ENCODE results near the gene RBM22.

DNA sequence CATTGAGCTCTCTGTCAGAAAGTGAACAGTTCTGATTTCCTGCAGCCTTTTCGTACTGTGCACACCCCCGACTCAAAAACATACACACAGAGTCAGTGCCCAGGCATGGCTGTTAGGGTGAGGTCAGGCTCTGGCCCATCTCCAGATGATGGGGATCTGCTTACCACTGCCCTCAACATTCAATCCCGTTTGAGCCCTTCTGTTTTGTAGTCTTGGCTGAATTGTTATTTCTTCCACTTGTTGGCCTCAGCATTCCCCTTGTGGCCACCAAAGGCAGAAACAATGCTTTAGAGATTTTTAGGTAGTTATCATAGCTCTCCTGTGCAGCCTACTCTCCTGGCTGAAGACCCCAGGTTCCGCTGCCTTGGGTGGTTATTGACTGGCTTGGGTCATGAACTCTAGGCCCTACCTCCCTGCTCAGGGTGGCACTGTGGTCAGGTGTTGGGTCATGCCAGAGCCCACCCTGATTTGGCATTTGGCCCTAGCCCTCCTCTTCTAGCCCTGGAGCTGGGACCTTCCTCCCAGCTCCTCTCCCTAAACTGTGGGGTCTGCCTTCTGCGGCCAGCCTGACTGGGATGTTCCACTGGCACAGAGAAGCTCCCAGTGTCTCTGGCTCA, 47.6 kb downstream of the RBM22 start:
- TF ChIP-seq EP300 (IDR thresholded peaks at IDR 0.05; ENCODE audit: borderline replicate concordance) (no peak), YY1 (IDR thresholded peaks at IDR 0.05; ENCODE audit: low read depth) (no peak), RAD21 (IDR thresholded peaks at IDR 0.05; ENCODE audit: low read depth) (peak; percentile 18; the same call in 1 of the 2 replicates), CREB1 (IDR thresholded peaks at IDR 0.05; ENCODE audit: low read depth) (no peak), TEAD4 (IDR thresholded peaks at IDR 0.05) (no peak), TCF12 (IDR thresholded peaks at IDR 0.05; ENCODE audit: low read depth) (no peak), TAF1 (IDR thresholded peaks at IDR 0.05; ENCODE audit: low read depth) (no peak), CEBPB (IDR thresholded peaks at IDR 0.05) (no peak), EGR1 (IDR thresholded peaks at IDR 0.05) (no peak)
- TF ChIP-seq, protein P1, sequence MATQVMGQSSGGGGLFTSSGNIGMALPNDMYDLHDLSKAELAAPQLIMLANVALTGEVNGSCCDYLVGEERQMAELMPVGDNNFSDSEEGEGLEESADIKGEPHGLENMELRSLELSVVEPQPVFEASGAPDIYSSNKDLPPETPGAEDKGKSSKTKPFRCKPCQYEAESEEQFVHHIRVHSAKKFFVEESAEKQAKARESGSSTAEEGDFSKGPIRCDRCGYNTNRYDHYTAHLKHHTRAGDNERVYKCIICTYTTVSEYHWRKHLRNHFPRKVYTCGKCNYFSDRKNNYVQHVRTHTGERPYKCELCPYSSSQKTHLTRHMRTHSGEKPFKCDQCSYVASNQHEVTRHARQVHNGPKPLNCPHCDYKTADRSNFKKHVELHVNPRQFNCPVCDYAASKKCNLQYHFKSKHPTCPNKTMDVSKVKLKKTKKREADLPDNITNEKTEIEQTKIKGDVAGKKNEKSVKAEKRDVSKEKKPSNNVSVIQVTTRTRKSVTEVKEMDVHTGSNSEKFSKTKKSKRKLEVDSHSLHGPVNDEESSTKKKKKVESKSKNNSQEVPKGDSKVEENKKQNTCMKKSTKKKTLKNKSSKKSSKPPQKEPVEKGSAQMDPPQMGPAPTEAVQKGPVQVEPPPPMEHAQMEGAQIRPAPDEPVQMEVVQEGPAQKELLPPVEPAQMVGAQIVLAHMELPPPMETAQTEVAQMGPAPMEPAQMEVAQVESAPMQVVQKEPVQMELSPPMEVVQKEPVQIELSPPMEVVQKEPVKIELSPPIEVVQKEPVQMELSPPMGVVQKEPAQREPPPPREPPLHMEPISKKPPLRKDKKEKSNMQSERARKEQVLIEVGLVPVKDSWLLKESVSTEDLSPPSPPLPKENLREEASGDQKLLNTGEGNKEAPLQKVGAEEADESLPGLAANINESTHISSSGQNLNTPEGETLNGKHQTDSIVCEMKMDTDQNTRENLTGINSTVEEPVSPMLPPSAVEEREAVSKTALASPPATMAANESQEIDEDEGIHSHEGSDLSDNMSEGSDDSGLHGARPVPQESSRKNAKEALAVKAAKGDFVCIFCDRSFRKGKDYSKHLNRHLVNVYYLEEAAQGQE (IDR thresholded peaks at IDR 0.05; ENCODE audit: low read depth): no peak
